SK-N-SH (cell line): ENCODE results near the gene DENR. TPM values are rescaled to one million over a fixed set of nuclear protein-coding genes. Genes with fewer than 3 reads are reported as not detected.

Source experiments
- CTCF ChIA-PET: fragments of 300-600, 350-600 bp; formaldehyde crosslinking; extraction: SDS; loops from one replicate; lab custom pipeline; 2021; lab: Yijun Ruan, JAX
- POLR2A ChIA-PET: fragments of 350-600 bp; sonication (Branson Sonifier 250); formaldehyde crosslinking; extraction: SDS; loops from one replicate; lab custom pipeline; 2020; ENCODE audit warnings: antibody characterized with exemption, inconsistent platforms; lab: Yijun Ruan, JAX
- DNase-seq: peaks from one replicate; pipeline ENCODE4 v3.0.0; 2012
- H2AFZ ChIP-seq: fragments of 200-600 bp; sonication (generic); 2 replicates; pipeline ENCODE4 v1.8.1; 2016; ENCODE audit warnings: antibody characterized with exemption, mild to moderate bottlenecking, low read depth
- H3F3A ChIP-seq: fragments of 200-600 bp; sonication (generic); replicated peaks from 2 replicates; pipeline ENCODE3; 2016; ENCODE audit warnings: antibody characterized with exemption, mild to moderate bottlenecking; ENCODE audit not compliant: insufficient read depth
- H3K27ac ChIP-seq, 2 experiments: fragments of 200-500 bp in 1 of 2; fragments of 200-600 bp in 1 of 2; sonication (Bioruptor generic) in 1 of 2; sonication (generic), shearing (Covaris generic) in 1 of 2; 2 replicates each; pipeline versions ENCODE4 v1.5.1 to v1.6.1; 2014 to 2016; ENCODE audit warnings: low read depth in 2 of 2, inconsistent platforms in 1 of 2, low read length in 1 of 2, mild to moderate bottlenecking in 1 of 2, mixed read lengths in 1 of 2
- H3K27me3 ChIP-seq: fragments of 200-600 bp; sonication (generic), shearing (Covaris generic); 2 replicates; pipeline ENCODE4 v1.6.1; 2016; ENCODE audit warnings: mixed run types; ENCODE audit not compliant: insufficient read depth
- H3K36me3 ChIP-seq, 2 experiments: fragments of 200-500 bp in 1 of 2; fragments of 200-600 bp in 1 of 2; sonication (Bioruptor generic) in 1 of 2; sonication (generic) in 1 of 2; replicated peaks in 1 of 2; 2 replicates each; pipeline versions ENCODE3 to v1.5.1; 2014 to 2016; ENCODE audit warnings: low read length in 1 of 2, mild to moderate bottlenecking in 1 of 2; ENCODE audit not compliant: insufficient read depth in 2 of 2, control insufficient read depth in 1 of 2
- H3K4me1 ChIP-seq, 2 experiments: fragments of 200-500 bp in 1 of 2; fragments of 200-600 bp in 1 of 2; sonication (Bioruptor generic) in 1 of 2; sonication (generic), shearing (Covaris generic) in 1 of 2; 2 replicates each; pipeline versions ENCODE4 v1.5.1 to v1.6.1; 2014 to 2016; ENCODE audit warnings: low read depth in 1 of 2, low read length in 1 of 2, mixed run types in 1 of 2; ENCODE audit not compliant: insufficient read depth in 2 of 2, control insufficient read depth in 1 of 2
- H3K4me2 ChIP-seq: fragments of 200-600 bp; sonication (generic), shearing (Covaris generic); 2 replicates; pipeline ENCODE4 v1.6.1; 2017; ENCODE audit warnings: mixed run types
- H3K4me3 ChIP-seq, 2 experiments: fragments of 200-500 bp in 1 of 2; fragments of 200-600 bp in 1 of 2; sonication (Bioruptor generic) in 1 of 2; sonication (generic), shearing (Covaris generic) in 1 of 2; 2 replicates each; pipeline versions ENCODE4 v1.5.1 to v1.8.1; 2014 to 2016; ENCODE audit warnings: low read depth in 2 of 2, inconsistent platforms in 1 of 2, low read length in 1 of 2, mild to moderate bottlenecking in 1 of 2, mixed read lengths in 1 of 2, moderate library complexity in 1 of 2
- H3K79me2 ChIP-seq: fragments of 200-600 bp; sonication (generic); 2 replicates; pipeline ENCODE4 v1.8.1; 2017; ENCODE audit warnings: mild to moderate bottlenecking; ENCODE audit not compliant: insufficient read depth
- H3K9ac ChIP-seq: fragments of 200-600 bp; sonication (generic); 2 replicates; pipeline ENCODE4 v1.6.1; 2017; ENCODE audit warnings: mixed run types
- H3K9me2 ChIP-seq: fragments of 200-600 bp; sonication (generic); 2 replicates; pipeline ENCODE4 v1.6.1; 2017; ENCODE audit warnings: mixed run types
- H3K9me3 ChIP-seq: fragments of 200-600 bp; sonication (generic); 2 replicates; pipeline ENCODE4 v1.6.1; 2017; ENCODE audit warnings: mixed run types, mild to moderate bottlenecking, moderate library complexity
- H4K20me1 ChIP-seq: fragments of 200-600 bp; sonication (generic); 2 replicates; pipeline ENCODE4 v1.6.1; 2017; ENCODE audit warnings: mild to moderate bottlenecking, mixed run types; ENCODE audit not compliant: insufficient read depth
- CHD2 ChIP-seq: fragments of 150-350 bp; IDR thresholded peaks from 2 replicates; pipeline ENCODE4 v1.6.1; 2018; ENCODE audit warnings: low read length; ENCODE audit not compliant: partially characterized antibody
- ELF1 ChIP-seq: IDR thresholded peaks from 2 replicates; pipeline ENCODE4 v1.4.0; 2012
- EP300 ChIP-seq, 2 experiments: IDR thresholded peaks; 2 replicates each; pipeline versions ENCODE4 v1.4.0 to v1.6.1; 2012; ENCODE audit warnings: borderline replicate concordance in 1 of 2, low read depth in 1 of 2, low read length in 1 of 2
- FOXM1 ChIP-seq: IDR thresholded peaks from 2 replicates; pipeline ENCODE4 v1.4.0; 2012; ENCODE audit warnings: low read depth, mild to moderate bottlenecking
- GATA2 ChIP-seq: sonication (generic); formaldehyde crosslinking; IDR thresholded peaks from 2 replicates; pipeline ENCODE4 v1.5.0; 2020; ENCODE audit warnings: mild to moderate bottlenecking, missing genetic modification reagents
- JUND ChIP-seq: IDR thresholded peaks from 2 replicates; pipeline ENCODE4 v1.4.0; 2012
- MXI1 ChIP-seq: IDR thresholded peaks from 2 replicates; pipeline ENCODE4 v1.6.1; 2012; ENCODE audit warnings: mild to moderate bottlenecking, low read depth, low read length, improper control_type of control experiment
- POLR2AphosphoS5 ChIP-seq: IDR thresholded peaks from 2 replicates; pipeline ENCODE4 v1.6.1; 2012; ENCODE audit warnings: low read depth, low read length
- RAD21 ChIP-seq: IDR thresholded peaks from 2 replicates; pipeline ENCODE4 v1.6.1; 2012; ENCODE audit warnings: mild to moderate bottlenecking, low read length
- SMC3 ChIP-seq: IDR thresholded peaks from 2 replicates; pipeline ENCODE4 v1.6.1; 2012; ENCODE audit warnings: low read depth, low read length, improper control_type of control experiment
- TAF1 ChIP-seq: IDR thresholded peaks from 2 replicates; pipeline ENCODE4 v1.6.1; 2012; ENCODE audit warnings: low read depth, mild to moderate bottlenecking, low read length, moderate library complexity, borderline replicate concordance
- TCF12 ChIP-seq: IDR thresholded peaks from 2 replicates; pipeline ENCODE4 v1.4.0; 2012
- YY1 ChIP-seq: IDR thresholded peaks from 2 replicates; pipeline ENCODE4 v1.4.0; 2012; ENCODE audit warnings: low read depth, mild to moderate bottlenecking
- WGBS: methylation state at CpG from one replicate; pipeline ENCODE4 v1.1.6; 2017; ENCODE audit warnings: low lambda C conversion rate; 5-methylcytosine and 5-hydroxymethylcytosine counted together
- polyA plus RNA-seq, 3 experiments: library from polyadenylated mRNA; depleted of rRNA; stranded (reverse); fragments of >200 nt; gene quantifications; 2 replicates each; pipeline ENCODE4 v1.2.3, GENCODE V29; 2012
- TF ChIP-seq, protein P1 (sequence below): IDR thresholded peaks from 2 replicates; pipeline ENCODE4; 2012
- TF ChIP-seq, protein P2 (sequence below): IDR thresholded peaks from 2 replicates; pipeline ENCODE4 v1.6.1; 2012; ENCODE audit warnings: mild to moderate bottlenecking, low read depth, low read length, moderate library complexity
- TF ChIP-seq, protein P3 (sequence below): IDR thresholded peaks from 2 replicates; pipeline ENCODE4 v1.4.0; 2012; ENCODE audit warnings: low read depth, borderline replicate concordance
- TF ChIP-seq, protein P4 (sequence below): fragments of 150-350 bp; IDR thresholded peaks from 2 replicates; pipeline ENCODE4 v1.6.1; 2016; ENCODE audit warnings: mild to moderate bottlenecking, low read depth, low read length

DENR gene
- polyA plus RNA-seq, 1 of the 3 experiments (the other 2 are of a cell fraction), result 23.2 TPM

DNA sequence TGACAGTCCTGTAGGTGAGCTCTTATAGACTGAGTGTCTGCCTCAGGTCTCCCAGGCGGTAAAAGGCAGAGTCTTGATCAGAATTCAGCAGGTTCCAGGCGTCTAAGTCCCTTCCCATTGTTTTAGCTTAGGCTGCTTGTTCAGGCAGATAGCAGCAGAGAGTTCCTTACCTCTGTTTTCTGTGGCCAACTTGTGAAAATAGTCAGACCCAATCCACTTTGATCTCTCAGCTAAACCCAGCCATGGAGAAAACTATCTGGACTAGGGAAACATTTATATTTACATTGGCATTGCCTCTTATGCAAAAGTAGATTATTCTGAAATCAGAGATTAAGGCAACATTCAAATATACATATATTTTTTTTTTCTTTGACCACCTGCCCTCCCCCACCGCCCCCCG, 43.2 kb downstream of the DENR start:
- WGBS, result 73% methylated on average over 4 of the region's 4 CpGs

DNA sequence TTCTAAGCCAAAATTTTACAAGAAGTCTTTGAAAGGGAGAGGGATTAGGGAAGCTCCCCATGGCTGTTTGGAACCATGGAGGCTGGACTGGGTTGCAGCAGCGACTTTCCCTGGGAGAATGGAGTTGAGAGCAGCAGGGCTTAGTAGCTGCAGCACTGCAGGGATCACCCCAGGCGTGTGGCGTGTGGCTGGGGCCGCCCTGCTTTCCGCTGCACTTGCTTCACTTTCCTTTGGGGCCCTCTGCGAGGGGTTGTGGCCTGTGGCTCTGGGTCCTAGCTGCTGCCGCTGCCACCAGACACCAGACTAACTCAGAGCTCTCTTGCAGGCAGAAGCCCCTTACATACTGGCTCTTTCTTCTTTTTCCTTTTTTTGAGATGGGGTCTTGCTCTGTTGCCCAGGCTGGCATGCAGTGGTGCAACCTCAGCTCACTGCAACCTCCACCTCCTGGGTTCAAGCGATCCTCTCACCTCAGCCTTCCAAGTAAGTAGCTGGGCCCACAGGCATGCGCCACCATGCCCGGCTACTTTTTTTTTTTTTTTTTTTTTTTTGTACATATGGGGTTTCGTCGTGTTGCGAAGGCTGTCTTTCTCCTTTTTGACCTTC, 47.1 kb downstream of the DENR start:
- Histone ChIP-seq H3K4me1 (no peaks in the 10 kb centered on the region), H3K9ac (no peak overlapping the region), H3K27me3 (no peaks in the 10 kb centered on the region), H3K9me3 (no peaks in the 10 kb centered on the region), H3K9me2 (no peaks in the 10 kb centered on the region), H4K20me1 (no peaks in the 10 kb centered on the region), H3F3A (no peaks in the 10 kb centered on the region), H3K4me3 (no peak overlapping the region), H3K27ac (no peak overlapping the region), H3K36me3 (no peaks in the 10 kb centered on the region), H3K4me2 (no peak overlapping the region), H2AFZ (no peak overlapping the region), H3K79me2 (no peaks in the 10 kb centered on the region)
- ChIA-PET CTCF (interaction anchor here (0.5 to 1.6 kb wide), 3 partner anchors 14 to 317 kb away, joined by 3 to 7 read pairs (median 5); no protein-coding TSS in a partner anchor), POLR2A (interaction anchor here (0.6 kb wide), 1 partner anchor 16 kb away, joined by 3 read pairs; no protein-coding TSS in a partner anchor)
- DNase-seq, result no peak
- 94% methylated on average over 13 of the region's 13 CpGs for WGBS
- TF ChIP-seq SMC3 (no peak), GATA2 (CRISPR knock-in tag) (no peak), CHD2 (no peak), ELF1 (no peak), EP300 (IDR thresholded peaks at IDR 0.05; ENCODE audit: borderline replicate concordance in 1 of 2, low read depth in 1 of 2, low read length in 1 of 2) (no peak), TCF12 (no peak), YY1 (no peak), JUND (no peak), RAD21 (no peak), FOXM1 (no peak), MXI1 (no peak)
- TF ChIP-seq, protein P1, sequence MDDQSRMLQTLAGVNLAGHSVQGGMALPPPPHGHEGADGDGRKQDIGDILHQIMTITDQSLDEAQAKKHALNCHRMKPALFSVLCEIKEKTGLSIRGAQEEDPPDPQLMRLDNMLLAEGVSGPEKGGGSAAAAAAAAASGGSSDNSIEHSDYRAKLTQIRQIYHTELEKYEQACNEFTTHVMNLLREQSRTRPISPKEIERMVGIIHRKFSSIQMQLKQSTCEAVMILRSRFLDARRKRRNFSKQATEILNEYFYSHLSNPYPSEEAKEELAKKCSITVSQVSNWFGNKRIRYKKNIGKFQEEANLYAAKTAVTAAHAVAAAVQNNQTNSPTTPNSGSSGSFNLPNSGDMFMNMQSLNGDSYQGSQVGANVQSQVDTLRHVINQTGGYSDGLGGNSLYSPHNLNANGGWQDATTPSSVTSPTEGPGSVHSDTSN, result no peak
- TF ChIP-seq, protein P2, sequence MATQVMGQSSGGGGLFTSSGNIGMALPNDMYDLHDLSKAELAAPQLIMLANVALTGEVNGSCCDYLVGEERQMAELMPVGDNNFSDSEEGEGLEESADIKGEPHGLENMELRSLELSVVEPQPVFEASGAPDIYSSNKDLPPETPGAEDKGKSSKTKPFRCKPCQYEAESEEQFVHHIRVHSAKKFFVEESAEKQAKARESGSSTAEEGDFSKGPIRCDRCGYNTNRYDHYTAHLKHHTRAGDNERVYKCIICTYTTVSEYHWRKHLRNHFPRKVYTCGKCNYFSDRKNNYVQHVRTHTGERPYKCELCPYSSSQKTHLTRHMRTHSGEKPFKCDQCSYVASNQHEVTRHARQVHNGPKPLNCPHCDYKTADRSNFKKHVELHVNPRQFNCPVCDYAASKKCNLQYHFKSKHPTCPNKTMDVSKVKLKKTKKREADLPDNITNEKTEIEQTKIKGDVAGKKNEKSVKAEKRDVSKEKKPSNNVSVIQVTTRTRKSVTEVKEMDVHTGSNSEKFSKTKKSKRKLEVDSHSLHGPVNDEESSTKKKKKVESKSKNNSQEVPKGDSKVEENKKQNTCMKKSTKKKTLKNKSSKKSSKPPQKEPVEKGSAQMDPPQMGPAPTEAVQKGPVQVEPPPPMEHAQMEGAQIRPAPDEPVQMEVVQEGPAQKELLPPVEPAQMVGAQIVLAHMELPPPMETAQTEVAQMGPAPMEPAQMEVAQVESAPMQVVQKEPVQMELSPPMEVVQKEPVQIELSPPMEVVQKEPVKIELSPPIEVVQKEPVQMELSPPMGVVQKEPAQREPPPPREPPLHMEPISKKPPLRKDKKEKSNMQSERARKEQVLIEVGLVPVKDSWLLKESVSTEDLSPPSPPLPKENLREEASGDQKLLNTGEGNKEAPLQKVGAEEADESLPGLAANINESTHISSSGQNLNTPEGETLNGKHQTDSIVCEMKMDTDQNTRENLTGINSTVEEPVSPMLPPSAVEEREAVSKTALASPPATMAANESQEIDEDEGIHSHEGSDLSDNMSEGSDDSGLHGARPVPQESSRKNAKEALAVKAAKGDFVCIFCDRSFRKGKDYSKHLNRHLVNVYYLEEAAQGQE, result no peak

More for the DNA sequence above, 43.2 kb downstream of the DENR start:
- no peaks in the 10 kb centered on the region for H3K9me3 ChIP-seq
- no peaks in the 10 kb centered on the region for H4K20me1 ChIP-seq
- H3K27me3 ChIP-seq, result no peaks in the 10 kb centered on the region
- no peaks in the 10 kb centered on the region for H3K4me1 ChIP-seq
- no peak overlapping the region for H3K27ac ChIP-seq
- POLR2A ChIA-PET, result no interaction called here
- DNase-seq, result no peak
- H3K9me2 ChIP-seq, result no peaks in the 10 kb centered on the region
- H3K4me3 ChIP-seq, result no peak overlapping the region
- CTCF ChIA-PET, result interaction anchor here (5.7 kb wide), 1 partner anchor 158 kb away, joined by 70 read pairs; no protein-coding TSS in a partner anchor
- no peaks in the 10 kb centered on the region for H3F3A ChIP-seq
- H3K9ac ChIP-seq, result no peak overlapping the region
- no peaks in the 10 kb centered on the region for H3K79me2 ChIP-seq
- H3K4me2 ChIP-seq, result no peak overlapping the region
- TF ChIP-seq TAF1 (no peak), JUND (no peak), EP300 (IDR thresholded peaks at IDR 0.05; ENCODE audit: borderline replicate concordance in 1 of 2, low read depth in 1 of 2, low read length in 1 of 2) (no peak), SMC3 (no peak), GATA2 (CRISPR knock-in tag) (no peak), POLR2AphosphoS5 (no peak)
- TF ChIP-seq, protein P3, sequence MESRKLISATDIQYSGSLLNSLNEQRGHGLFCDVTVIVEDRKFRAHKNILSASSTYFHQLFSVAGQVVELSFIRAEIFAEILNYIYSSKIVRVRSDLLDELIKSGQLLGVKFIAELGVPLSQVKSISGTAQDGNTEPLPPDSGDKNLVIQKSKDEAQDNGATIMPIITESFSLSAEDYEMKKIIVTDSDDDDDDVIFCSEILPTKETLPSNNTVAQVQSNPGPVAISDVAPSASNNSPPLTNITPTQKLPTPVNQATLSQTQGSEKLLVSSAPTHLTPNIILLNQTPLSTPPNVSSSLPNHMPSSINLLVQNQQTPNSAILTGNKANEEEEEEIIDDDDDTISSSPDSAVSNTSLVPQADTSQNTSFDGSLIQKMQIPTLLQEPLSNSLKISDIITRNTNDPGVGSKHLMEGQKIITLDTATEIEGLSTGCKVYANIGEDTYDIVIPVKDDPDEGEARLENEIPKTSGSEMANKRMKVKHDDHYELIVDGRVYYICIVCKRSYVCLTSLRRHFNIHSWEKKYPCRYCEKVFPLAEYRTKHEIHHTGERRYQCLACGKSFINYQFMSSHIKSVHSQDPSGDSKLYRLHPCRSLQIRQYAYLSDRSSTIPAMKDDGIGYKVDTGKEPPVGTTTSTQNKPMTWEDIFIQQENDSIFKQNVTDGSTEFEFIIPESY, result no peak
- TF ChIP-seq, protein P4, sequence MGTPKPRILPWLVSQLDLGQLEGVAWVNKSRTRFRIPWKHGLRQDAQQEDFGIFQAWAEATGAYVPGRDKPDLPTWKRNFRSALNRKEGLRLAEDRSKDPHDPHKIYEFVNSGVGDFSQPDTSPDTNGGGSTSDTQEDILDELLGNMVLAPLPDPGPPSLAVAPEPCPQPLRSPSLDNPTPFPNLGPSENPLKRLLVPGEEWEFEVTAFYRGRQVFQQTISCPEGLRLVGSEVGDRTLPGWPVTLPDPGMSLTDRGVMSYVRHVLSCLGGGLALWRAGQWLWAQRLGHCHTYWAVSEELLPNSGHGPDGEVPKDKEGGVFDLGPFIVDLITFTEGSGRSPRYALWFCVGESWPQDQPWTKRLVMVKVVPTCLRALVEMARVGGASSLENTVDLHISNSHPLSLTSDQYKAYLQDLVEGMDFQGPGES, result no peak
- TF ChIP-seq, all 33 proteins: peak for 0
- Histone ChIP-seq H3K36me3 (no peaks in the 10 kb centered on the region), H2AFZ (no peak overlapping the region)
